Measurements from ENCODE around the gene DEFB121.
"Not testable (repeated sequence)": the region's sequence is repeated elsewhere in the genome, so short reads cannot be mapped to it uniquely, and the experiment has no call there.

The DEFB121 gene

GRCh38 chr20:31403886-31404285 lies 2.1 kb downstream of the DEFB121 start:
- no peak for DNase-seq (ENCODE audit: extremely low read depth, low read depth)
- TF ChIP-seq, protein P1, sequence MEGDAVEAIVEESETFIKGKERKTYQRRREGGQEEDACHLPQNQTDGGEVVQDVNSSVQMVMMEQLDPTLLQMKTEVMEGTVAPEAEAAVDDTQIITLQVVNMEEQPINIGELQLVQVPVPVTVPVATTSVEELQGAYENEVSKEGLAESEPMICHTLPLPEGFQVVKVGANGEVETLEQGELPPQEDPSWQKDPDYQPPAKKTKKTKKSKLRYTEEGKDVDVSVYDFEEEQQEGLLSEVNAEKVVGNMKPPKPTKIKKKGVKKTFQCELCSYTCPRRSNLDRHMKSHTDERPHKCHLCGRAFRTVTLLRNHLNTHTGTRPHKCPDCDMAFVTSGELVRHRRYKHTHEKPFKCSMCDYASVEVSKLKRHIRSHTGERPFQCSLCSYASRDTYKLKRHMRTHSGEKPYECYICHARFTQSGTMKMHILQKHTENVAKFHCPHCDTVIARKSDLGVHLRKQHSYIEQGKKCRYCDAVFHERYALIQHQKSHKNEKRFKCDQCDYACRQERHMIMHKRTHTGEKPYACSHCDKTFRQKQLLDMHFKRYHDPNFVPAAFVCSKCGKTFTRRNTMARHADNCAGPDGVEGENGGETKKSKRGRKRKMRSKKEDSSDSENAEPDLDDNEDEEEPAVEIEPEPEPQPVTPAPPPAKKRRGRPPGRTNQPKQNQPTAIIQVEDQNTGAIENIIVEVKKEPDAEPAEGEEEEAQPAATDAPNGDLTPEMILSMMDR (IDR thresholded peaks at IDR 0.05; ENCODE audit: low read depth, low read length, missing control alignments) = no peak
- no peak overlapping the region for H3K4me3 ChIP-seq (replicated peaks; ENCODE audit: low read depth, low read length)

GRCh38 chr20:31394900-31395299 lies 11.1 kb downstream of the DEFB121 start:
- no peak for DNase-seq (ENCODE audit: extremely low read depth, low read depth)
- TF ChIP-seq, protein P1 (IDR thresholded peaks at IDR 0.05; ENCODE audit: low read depth, low read length, missing control alignments) = no peak
- no peak overlapping the region for H3K4me3 ChIP-seq (replicated peaks; ENCODE audit: low read depth, low read length)

DNA sequence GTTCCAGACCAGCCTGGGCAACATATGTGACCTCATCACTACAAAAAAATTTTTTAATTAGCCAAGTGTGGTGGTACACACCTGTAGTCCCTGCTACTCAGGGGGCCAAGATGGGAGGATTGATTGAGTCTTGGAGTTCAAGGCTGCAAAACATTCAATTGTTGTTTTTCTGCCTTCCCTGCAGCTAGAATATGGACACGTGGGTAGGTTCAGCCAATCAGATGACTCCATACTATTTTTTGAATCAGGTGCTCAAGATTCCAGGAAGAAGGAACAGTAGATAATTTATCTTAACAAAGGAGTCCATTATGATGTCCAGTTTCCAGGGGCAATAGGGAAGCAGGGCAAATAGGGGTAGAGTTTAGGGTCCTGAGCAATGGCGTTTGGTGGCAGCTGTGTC lies 13.2 kb downstream of the DEFB121 start:
- no peak for DNase-seq (ENCODE audit: extremely low read depth, low read depth)
- TF ChIP-seq, protein P1 (IDR thresholded peaks at IDR 0.05; ENCODE audit: low read depth, low read length, missing control alignments) = no peak

GRCh38 chr20:31390490-31390889 lies 15.5 kb downstream of the DEFB121 start, which contains the start of gene DEFB119:
Gene DEFB119, minus strand, starts transcription at chr20:31390590. Its CDS starts 107 bp downstream, at chr20:31390483.
- TF ChIP-seq, protein P1 (IDR thresholded peaks at IDR 0.05; ENCODE audit: low read depth, low read length, missing control alignments) = no peak
- DNase-seq (ENCODE audit: extremely low read depth, low read depth) = no peak
- no peak within 1 kb of the TSS for H3K4me3 ChIP-seq (replicated peaks; ENCODE audit: low read depth, low read length)

More for the DNA sequence above, 13.2 kb downstream of the DEFB121 start:
- no peak overlapping the region for H3K4me3 ChIP-seq (replicated peaks; ENCODE audit: low read depth, low read length)

- DNase-seq (ENCODE audit: extremely low read depth, low read depth) = no peak
- TF ChIP-seq, protein P1 (IDR thresholded peaks at IDR 0.05; ENCODE audit: low read depth, low read length, missing control alignments) = no peak
- H3K4me3 ChIP-seq (replicated peaks; ENCODE audit: low read depth, low read length) = no peak overlapping the region
Observed at GRCh38 chr20:31374346-31374745, 31.7 kb downstream of the DEFB121 start.

GRCh38 chr20:31368301-31368700 lies 37.7 kb downstream of the DEFB121 start, which contains the start of gene DEFB118:
Gene DEFB118, plus strand, starts transcription at chr20:31368601. Its CDS starts 50 bp downstream, at chr20:31368651.
- no peak for DNase-seq (ENCODE audit: extremely low read depth, low read depth)
- no peak within 1 kb of the TSS for H3K4me3 ChIP-seq (replicated peaks; ENCODE audit: low read depth, low read length)
- TF ChIP-seq, protein P1 (IDR thresholded peaks at IDR 0.05; ENCODE audit: low read depth, low read length, missing control alignments) = no peak

- DNase-seq (ENCODE audit: extremely low read depth, low read depth); H3K4me3 ChIP-seq (replicated peaks; ENCODE audit: low read depth, low read length): not testable (repeated sequence)
Observed at GRCh38 chr20:31364272-31364671, 41.7 kb downstream of the DEFB121 start.

Data from HFF-Myc (cell line).